Neural progenitor cell (in vitro differentiated cells): ENCODE data around the gene SYT5. TPM values are rescaled to one million over a fixed set of nuclear protein-coding genes. Genes with fewer than 3 reads are reported as not detected.

ENCODE experiments used
- DNase-seq: peaks from one replicate; pipeline ENCODE4 v3.0.0-alpha.2; 2016; ENCODE audit warnings: low spot score
- H2AFZ ChIP-seq: fragments of 200-600 bp; sonication (generic); replicated peaks from 2 replicates; pipeline ENCODE4 v1.6.1; 2016; ENCODE audit warnings: antibody characterized with exemption
- H3F3A ChIP-seq: fragments of 200-600 bp; sonication (generic); 2 replicates; pipeline ENCODE4 v1.6.1; 2016; ENCODE audit warnings: antibody characterized with exemption, low read depth
- H3K27ac ChIP-seq: fragments of 200-600 bp; sonication (generic); 2 replicates; pipeline ENCODE4 v1.5.1; 2016; ENCODE audit warnings: mild to moderate bottlenecking
- H3K27me3 ChIP-seq: fragments of 200-600 bp; sonication (generic); 2 replicates; pipeline ENCODE4 v1.6.1; 2016; ENCODE audit warnings: mild to moderate bottlenecking, moderate library complexity
- H3K36me3 ChIP-seq: fragments of 200-600 bp; sonication (generic); 2 replicates; pipeline ENCODE4 v1.5.1; 2016
- H3K4me1 ChIP-seq: fragments of 200-600 bp; sonication (generic); 2 replicates; pipeline ENCODE4 v1.6.1; 2016; ENCODE audit warnings: mixed run types
- H3K4me2 ChIP-seq: fragments of 200-600 bp; sonication (generic); 2 replicates; pipeline ENCODE4 v1.6.1; 2016
- H3K4me3 ChIP-seq: fragments of 200-600 bp; sonication (generic); 2 replicates; pipeline ENCODE4 v1.5.1; 2016
- H3K79me2 ChIP-seq: fragments of 200-600 bp; sonication (generic); 2 replicates; pipeline ENCODE4 v1.6.1; 2016; ENCODE audit warnings: low read depth
- H3K9ac ChIP-seq: fragments of 200-600 bp; sonication (generic); 2 replicates; pipeline ENCODE4 v1.6.1; 2016
- H3K9me3 ChIP-seq: fragments of 200-600 bp; sonication (generic); 2 replicates; pipeline ENCODE4 v1.5.1; 2016; ENCODE audit warnings: low read depth
- H4K20me1 ChIP-seq: fragments of 200-600 bp; sonication (generic); 2 replicates; pipeline ENCODE4 v1.6.1; 2016; ENCODE audit warnings: low read depth
- H3K27ac Mint-ChIP-seq: 3 replicates; pipeline ENCODE4 v1.8.0; 2021; ENCODE audit warnings: mixed read lengths
- H3K27me3 Mint-ChIP-seq: 2 replicates; pipeline ENCODE4 v1.8.0; 2022; ENCODE audit warnings: low read depth, mild to moderate bottlenecking, inconsistent platforms, moderate library complexity, mixed read lengths; ENCODE audit not compliant: insufficient read depth
- H3K36me3 Mint-ChIP-seq: 3 replicates; pipeline ENCODE4 v1.8.0; 2021; ENCODE audit warnings: mixed read lengths
- H3K4me1 Mint-ChIP-seq: 3 replicates; pipeline ENCODE4 v1.8.0; 2021; ENCODE audit warnings: mixed read lengths
- H3K4me3 Mint-ChIP-seq: 3 replicates; pipeline ENCODE4 v1.8.0; 2021; ENCODE audit warnings: mild to moderate bottlenecking, moderate library complexity, mixed read lengths
- H3K9me3 Mint-ChIP-seq: 3 replicates; pipeline ENCODE4 v1.8.0; 2020; ENCODE audit warnings: mixed read lengths
- CTCF ChIP-seq: fragments of 200-600 bp; sonication (generic); IDR thresholded peaks from 2 replicates; pipeline ENCODE4 v1.5.1; 2017; ENCODE audit warnings: antibody characterized with exemption, mild to moderate bottlenecking
- EZH2 ChIP-seq: fragments of 200-600 bp; sonication (generic); IDR thresholded peaks from 2 replicates; pipeline ENCODE4 v1.6.1; 2017; ENCODE audit warnings: antibody characterized with exemption, mild to moderate bottlenecking, moderate library complexity
- EZH2phosphoT487 ChIP-seq: fragments of 200-600 bp; sonication (generic); IDR thresholded peaks from 2 replicates; pipeline ENCODE4 v1.6.1; 2017; ENCODE audit warnings: antibody characterized with exemption
- total RNA-seq: library from RNA; depleted of rRNA; stranded (reverse); fragments of >200 nt; gene quantifications from 2 replicates; pipeline ENCODE4 v1.2.3, GENCODE V29; 2015; ENCODE audit warnings: low replicate concordance

The SYT5 gene
- total RNA-seq, 1 donor from 2014 or later: not detected

GRCh38 chr19:55175117-55175867 is 4.8 kb downstream of the SYT5 start:
- Histone ChIP-seq H3K4me2 (no peak overlapping the region), H3K79me2 (no peaks in the 10 kb centered on the region), H4K20me1 (peaks cover 8% of the 10 kb centered on the region), H2AFZ (no peak overlapping the region), H3K9ac (no peak overlapping the region), H3F3A (peaks cover 28% of the 10 kb centered on the region), H3K36me3 (no peaks in the 10 kb centered on the region), H3K4me1 (peaks cover 6% of the 10 kb centered on the region), H3K4me3 (no peak overlapping the region), H3K27ac (no peak overlapping the region), H3K9me3 (no peaks in the 10 kb centered on the region), H3K27me3 (peaks cover 84% of the 10 kb centered on the region)
- peaks cover 36% of the 10 kb centered on the region for H3K4me1 Mint-ChIP-seq
- peaks cover 45% of the 10 kb centered on the region for H3K27me3 Mint-ChIP-seq
- no peak for TF ChIP-seq EZH2
- TF ChIP-seq CTCF: no peak
- no peak for TF ChIP-seq EZH2phosphoT487
- H3K27ac Mint-ChIP-seq: no peak overlapping the region
- peak overlapping the region; percentile 58 for H3K4me3 Mint-ChIP-seq
- peaks cover 11% of the 10 kb centered on the region for H3K9me3 Mint-ChIP-seq
- H3K36me3 Mint-ChIP-seq: peaks cover 2% of the 10 kb centered on the region
- DNase-seq: no peak

GRCh38 chr19:55174425-55175116 is 5.5 kb downstream of the SYT5 start:
- Histone ChIP-seq H3K4me2 (peak overlapping the region; percentile 92), H3K27me3 (peaks cover 84% of the 10 kb centered on the region)
- peaks cover 32% of the 10 kb centered on the region for H3K4me1 Mint-ChIP-seq

GRCh38 chr19:55173714-55174409 is 6.2 kb downstream of the SYT5 start:
- Mint-ChIP-seq H3K4me3 (peak overlapping the region; percentile 84), H3K9me3 (peaks cover 11% of the 10 kb centered on the region), H3K4me1 (peaks cover 31% of the 10 kb centered on the region), H3K27ac (no peak overlapping the region), H3K36me3 (peaks cover 2% of the 10 kb centered on the region), H3K27me3 (peaks cover 49% of the 10 kb centered on the region)
- Histone ChIP-seq H3K4me2 (peak overlapping the region; percentile 92), H3K27me3 (peaks cover 85% of the 10 kb centered on the region), H3K79me2 (no peaks in the 10 kb centered on the region), H3K4me3 (peak overlapping the region; percentile 64), H4K20me1 (no peaks in the 10 kb centered on the region), H3K27ac (no peak overlapping the region), H3K36me3 (no peaks in the 10 kb centered on the region), H3K9me3 (no peaks in the 10 kb centered on the region), H3F3A (peaks cover 23% of the 10 kb centered on the region), H3K4me1 (no peaks in the 10 kb centered on the region), H3K9ac (no peak overlapping the region), H2AFZ (peak overlapping the region; percentile 81)
- TF ChIP-seq CTCF: peak; percentile 6
- no peak for TF ChIP-seq EZH2phosphoT487
- peak; percentile 89 for DNase-seq

More at GRCh38 chr19:55174425-55175116, 5.5 kb downstream of the SYT5 start:
- Histone ChIP-seq H2AFZ (no peak overlapping the region), H3K9ac (no peak overlapping the region), H3K79me2 (no peaks in the 10 kb centered on the region), H3K9me3 (no peaks in the 10 kb centered on the region), H3K27ac (no peak overlapping the region), H4K20me1 (peaks cover 2% of the 10 kb centered on the region), H3K4me1 (peaks cover 2% of the 10 kb centered on the region), H3K4me3 (peak overlapping the region; percentile 64), H3K36me3 (no peaks in the 10 kb centered on the region), H3F3A (peaks cover 25% of the 10 kb centered on the region)
- TF ChIP-seq CTCF (no peak), EZH2 (no peak), EZH2phosphoT487 (no peak)
- H3K9me3 Mint-ChIP-seq: peaks cover 11% of the 10 kb centered on the region
- H3K4me3 Mint-ChIP-seq: peak overlapping the region; percentile 84
- H3K27ac Mint-ChIP-seq: no peak overlapping the region
- peaks cover 2% of the 10 kb centered on the region for H3K36me3 Mint-ChIP-seq
- peaks cover 48% of the 10 kb centered on the region for H3K27me3 Mint-ChIP-seq
- DNase-seq: no peak
